Measurements from ENCODE around the gene ANKRD36C.
"Not testable (repeated sequence)": the region's sequence is repeated elsewhere in the genome, so short reads cannot be mapped to it uniquely, and the experiment has no call there.

Gene ANKRD36C

GRCh38 chr2:95991351-95992094 lies at the start of gene ANKRD36C:
ANKRD36C (minus strand) TSS chr2:95991824; CDS start chr2:95991708, 116 bp downstream.
- peak; percentile 36 for DNase-seq

- DNase-seq, result not testable (repeated sequence)
Measured at GRCh38 chr2:96035554-96035953, 43.9 kb upstream of the ANKRD36C start.

- not testable (repeated sequence) for DNase-seq
Measured at GRCh38 chr2:96034792-96035191, 43.2 kb upstream of the ANKRD36C start, which contains the start of gene GPAT2. GPAT2 (minus strand) TSS chr2:96034916; CDS start chr2:96032359, 2,557 bp downstream.

GRCh38 chr2:96033997-96034396 lies 42.4 kb upstream of the ANKRD36C start:
- DNase-seq, result not testable (repeated sequence)

GRCh38 chr2:96027725-96028325 lies 36.2 kb upstream of the ANKRD36C start:
- not testable (repeated sequence) for DNase-seq

GRCh38 chr2:96025755-96026154 lies 34.1 kb upstream of the ANKRD36C start:
- not testable (repeated sequence) for DNase-seq

- no peak for DNase-seq
Measured at GRCh38 chr2:96025194-96025492, 33.5 kb upstream of the ANKRD36C start.

- DNase-seq, result no peak
Measured at GRCh38 chr2:96024336-96025193, 32.9 kb upstream of the ANKRD36C start.

GRCh38 chr2:96023701-96024100 lies 32.1 kb upstream of the ANKRD36C start:
- not testable (repeated sequence) for DNase-seq

- peak; percentile 49 for DNase-seq
Measured at GRCh38 chr2:96022701-96023447, 31.2 kb upstream of the ANKRD36C start.

- not testable (repeated sequence) for DNase-seq
Measured at GRCh38 chr2:96022126-96022525, 30.5 kb upstream of the ANKRD36C start.

- not testable (repeated sequence) for DNase-seq
Measured at GRCh38 chr2:96021142-96021541, 29.5 kb upstream of the ANKRD36C start.

GRCh38 chr2:96019909-96020590 lies 28.4 kb upstream of the ANKRD36C start:
- not testable (repeated sequence) for DNase-seq

- DNase-seq, result not testable (repeated sequence)
Measured at GRCh38 chr2:96016321-96016720, 24.7 kb upstream of the ANKRD36C start.

GRCh38 chr2:96012792-96013264 lies 21.2 kb upstream of the ANKRD36C start:
- not testable (repeated sequence) for DNase-seq

GRCh38 chr2:96012086-96012791 lies 20.6 kb upstream of the ANKRD36C start:
- not testable (repeated sequence) for DNase-seq

GRCh38 chr2:96011129-96011455 lies 19.5 kb upstream of the ANKRD36C start:
- not testable (repeated sequence) for DNase-seq

- DNase-seq, result peak; percentile 89
Measured at GRCh38 chr2:96010320-96011128, 18.9 kb upstream of the ANKRD36C start.

- DNase-seq, result not testable (repeated sequence)
Measured at GRCh38 chr2:96009833-96010232, 18.2 kb upstream of the ANKRD36C start.

GRCh38 chr2:96008051-96008450 lies 16.4 kb upstream of the ANKRD36C start:
- DNase-seq, result not testable (repeated sequence)
